Measurements from ENCODE around the gene TTC38. TPM values are rescaled to one million over a fixed set of nuclear protein-coding genes. Genes with fewer than 3 reads are reported as not detected.

The TTC38 gene
- total RNA-seq, 1 experiment from 2014 or later = 26.8 TPM

DNA sequence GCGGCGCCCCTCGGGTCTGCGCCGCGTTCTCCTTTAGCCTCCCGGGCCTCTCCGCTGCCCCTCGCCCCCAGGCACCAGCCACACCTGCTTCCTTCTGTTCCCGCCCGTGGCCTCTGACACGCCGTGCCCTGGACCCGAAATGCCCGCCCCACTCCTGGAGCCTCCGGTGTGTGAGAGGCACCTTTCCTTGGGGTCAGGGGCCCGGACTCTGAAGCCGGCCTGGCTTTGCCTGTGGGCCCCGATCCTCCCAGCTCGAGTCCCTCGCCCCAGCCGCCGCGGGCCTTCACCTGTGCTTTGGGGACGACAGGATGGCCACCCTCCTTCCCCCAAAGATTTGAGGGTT lies 17.1 kb upstream of the TTC38 start:
- Histone ChIP-seq H3K79me2 (ENCODE audit: low read length) (peaks cover 25% of the 10 kb centered on the region), H4K20me1 (ENCODE audit: low read length) (no peaks in the 10 kb centered on the region), H3F3A (ENCODE audit: low read length, unreplicated experiment) (no peaks in the 10 kb centered on the region), H3K4me2 (ENCODE audit: low read length) (peak overlapping the region; percentile 95), H3K9me3 (ENCODE audit: low read length) (no peaks in the 10 kb centered on the region), H2AFZ (ENCODE audit: low read length) (peak overlapping the region; percentile 73), H3K9me2 (replicated peaks; ENCODE audit: low read length) (no peaks in the 10 kb centered on the region), H3K4me3 (ENCODE audit: low read length) (peak overlapping the region; percentile 90), H3K27me3 (ENCODE audit: low read length) (no peaks in the 10 kb centered on the region), H3K9ac (ENCODE audit: low read length) (peak overlapping the region; percentile 90), H3K4me1 (ENCODE audit: insufficient read depth, low read length) (peaks cover 15% of the 10 kb centered on the region), H3K27ac (ENCODE audit: low read length) (no peak overlapping the region), H3K36me3 (ENCODE audit: low read depth, low read length) (no peaks in the 10 kb centered on the region)
- CTCF ChIA-PET = no interaction called here
- no peak for TF ChIP-seq EZH2phosphoT487 (IDR thresholded peaks at IDR 0.05; ENCODE audit: borderline replicate concordance, low read length)
- TF ChIP-seq CTCF (conservative IDR thresholded peaks at IDR 0.05; ENCODE audit: low read depth, low read length) = no peak
- TF ChIP-seq EZH2 (IDR thresholded peaks at IDR 0.05; ENCODE audit: low read length, unreplicated experiment) = no peak
- ATAC-seq (peak; percentile 5), DNase-seq (no peak)
- intact Hi-C loops (cut with micrococcal nuclease) = loop anchor here (5.0 kb wide), 1 partner anchor 103 kb away; no protein-coding TSS in a partner anchor
- POLR2A ChIA-PET (ENCODE audit: unreplicated experiment) = interaction anchor here (0.6 kb wide), 2 partner anchors 10 to 17 kb away, joined by 3 to 15 read pairs; partner anchors contain the start of gene TTC38
- no TSS peak for BruUV-seq (replicated peaks)

- H3K4me2 ChIP-seq (ENCODE audit: low read length) = peak overlapping the region; percentile 95
- H3K36me3 ChIP-seq (ENCODE audit: low read depth, low read length) = no peaks in the 10 kb centered on the region
- peak overlapping the region; percentile 90 for H3K9ac ChIP-seq (ENCODE audit: low read length)
- no peaks in the 10 kb centered on the region for H3F3A ChIP-seq (ENCODE audit: low read length, unreplicated experiment)
- H3K4me1 ChIP-seq (ENCODE audit: insufficient read depth, low read length) = peaks cover 21% of the 10 kb centered on the region
- POLR2A ChIA-PET (ENCODE audit: unreplicated experiment) = no interaction called here
- no peak overlapping the region for H3K27ac ChIP-seq (ENCODE audit: low read length)
- DNase-seq = no peak
- H4K20me1 ChIP-seq (ENCODE audit: low read length) = no peaks in the 10 kb centered on the region
- BruUV-seq (replicated peaks) = no TSS peak
- ATAC-seq = no peak
- no peaks in the 10 kb centered on the region for H3K9me3 ChIP-seq (ENCODE audit: low read length)
- intact Hi-C loops (cut with micrococcal nuclease) = loop anchor here (5.0 kb wide), 1 partner anchor 104 kb away; no protein-coding TSS in a partner anchor
- peaks cover 25% of the 10 kb centered on the region for H3K79me2 ChIP-seq (ENCODE audit: low read length)
- no peak overlapping the region for H2AFZ ChIP-seq (ENCODE audit: low read length)
- no peak for TF ChIP-seq EZH2phosphoT487 (IDR thresholded peaks at IDR 0.05; ENCODE audit: borderline replicate concordance, low read length)
- TF ChIP-seq CTCF (conservative IDR thresholded peaks at IDR 0.05; ENCODE audit: low read depth, low read length) = no peak
- TF ChIP-seq EZH2 (IDR thresholded peaks at IDR 0.05; ENCODE audit: low read length, unreplicated experiment) = no peak
- CTCF ChIA-PET = no interaction called here
- peak overlapping the region; percentile 90 for H3K4me3 ChIP-seq (ENCODE audit: low read length)
- no peaks in the 10 kb centered on the region for H3K27me3 ChIP-seq (ENCODE audit: low read length)
- no peaks in the 10 kb centered on the region for H3K9me2 ChIP-seq (replicated peaks; ENCODE audit: low read length)
Observed at GRCh38 chr22:46251266-46251665, 16.5 kb upstream of the TTC38 start.

DNA sequence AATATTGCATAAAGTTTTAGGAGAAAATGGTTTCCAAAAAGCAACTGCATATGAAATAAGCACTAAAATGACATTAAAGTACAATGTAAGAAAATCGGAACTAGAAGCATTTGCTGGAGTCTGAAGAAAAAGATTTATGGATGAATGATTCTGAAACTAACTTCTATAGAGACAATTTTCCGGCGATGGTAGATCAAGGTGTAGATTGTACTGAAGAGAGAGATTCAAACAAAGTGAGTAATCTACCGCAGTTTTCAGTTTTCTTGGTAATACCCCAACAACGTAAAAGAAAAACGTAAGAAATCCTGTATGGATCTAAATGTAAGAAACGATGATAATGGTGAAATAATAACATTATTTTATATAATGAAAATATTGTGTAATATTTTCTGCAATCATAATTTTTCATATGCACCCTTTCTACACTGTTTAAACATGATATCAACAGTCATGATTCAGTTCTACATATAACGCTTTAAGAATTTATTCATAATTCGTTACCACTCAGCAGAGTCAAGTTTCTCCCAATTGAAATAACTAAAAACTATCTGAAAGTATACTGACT lies 15.9 kb upstream of the TTC38 start:
- no peaks in the 10 kb centered on the region for H3F3A ChIP-seq (ENCODE audit: low read length, unreplicated experiment)
- no TSS peak for BruUV-seq (replicated peaks)
- H3K9ac ChIP-seq (ENCODE audit: low read length) = peak overlapping the region; percentile 12; the same call in 1 of the 2 replicates
- DNase-seq = no peak
- peak overlapping the region; percentile 90 for H3K4me3 ChIP-seq (ENCODE audit: low read length)
- H3K4me1 ChIP-seq (ENCODE audit: insufficient read depth, low read length) = peaks cover 26% of the 10 kb centered on the region
- no peak overlapping the region for H3K27ac ChIP-seq (ENCODE audit: low read length)
- intact Hi-C loops (cut with micrococcal nuclease) = loop anchor here (5.0 kb wide), 1 partner anchor 105 kb away; no protein-coding TSS in a partner anchor
- no peak for TF ChIP-seq EZH2 (IDR thresholded peaks at IDR 0.05; ENCODE audit: low read length, unreplicated experiment)
- no peak for TF ChIP-seq CTCF (conservative IDR thresholded peaks at IDR 0.05; ENCODE audit: low read depth, low read length)
- no peak for TF ChIP-seq EZH2phosphoT487 (IDR thresholded peaks at IDR 0.05; ENCODE audit: borderline replicate concordance, low read length)
- no peaks in the 10 kb centered on the region for H3K9me3 ChIP-seq (ENCODE audit: low read length)
- H2AFZ ChIP-seq (ENCODE audit: low read length) = no peak overlapping the region
- H3K9me2 ChIP-seq (replicated peaks; ENCODE audit: low read length) = no peaks in the 10 kb centered on the region
- peaks cover 25% of the 10 kb centered on the region for H3K79me2 ChIP-seq (ENCODE audit: low read length)
- H3K4me2 ChIP-seq (ENCODE audit: low read length) = peak overlapping the region; percentile 95
- no peaks in the 10 kb centered on the region for H3K36me3 ChIP-seq (ENCODE audit: low read depth, low read length)
- ATAC-seq = no peak
- no peaks in the 10 kb centered on the region for H3K27me3 ChIP-seq (ENCODE audit: low read length)
- no peaks in the 10 kb centered on the region for H4K20me1 ChIP-seq (ENCODE audit: low read length)
- POLR2A ChIA-PET (ENCODE audit: unreplicated experiment) = no interaction called here
- CTCF ChIA-PET = interaction anchor here (0.6 kb wide), 1 partner anchor 32 kb away, joined by 3 read pairs; no protein-coding TSS in a partner anchor

Data from PC-3 (cell line).